GM12874 (cell line): ENCODE results near the gene FAAH.

Experiments
- CTCF ChIP-seq: IDR thresholded peaks from 2 replicates; pipeline ENCODE4 v1.5.1; 2011; ENCODE audit warnings: low read depth, mild to moderate bottlenecking, control low read depth, low read length, moderate library complexity; ENCODE audit not compliant: insufficient read depth

The FAAH gene

DNA sequence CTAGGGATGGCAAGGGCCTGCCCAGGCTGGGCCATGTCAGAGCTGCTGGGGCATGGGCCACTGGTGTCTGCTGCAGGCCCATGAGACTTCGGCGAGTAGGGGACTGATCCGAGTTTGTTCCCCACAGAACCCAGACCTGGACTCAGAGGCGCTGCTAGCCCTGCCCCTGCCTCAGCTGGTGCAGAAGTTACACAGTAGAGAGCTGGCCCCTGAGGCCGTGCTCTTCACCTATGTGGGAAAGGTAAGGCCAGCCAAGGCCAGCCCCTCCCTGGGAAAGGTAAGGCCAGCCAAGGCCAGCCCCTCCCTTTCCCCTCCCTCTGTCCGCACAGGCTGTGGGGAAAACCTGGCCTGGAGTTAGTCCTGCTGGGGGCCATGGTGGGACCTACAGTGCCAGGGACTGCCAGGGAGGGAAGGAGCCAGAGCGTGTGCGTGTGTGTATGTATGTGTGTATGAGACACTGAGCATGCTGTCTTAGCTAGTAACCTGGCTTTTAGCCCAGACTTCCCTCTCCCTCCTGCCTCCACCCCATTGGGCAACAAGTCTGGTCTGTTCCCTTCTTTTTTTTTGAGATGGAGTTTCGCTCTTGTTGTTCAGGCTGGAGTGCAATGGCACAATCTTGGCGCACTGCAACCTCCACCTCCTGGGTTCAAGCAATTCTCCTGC lies 8.0 kb downstream of the FAAH start:
- TF ChIP-seq CTCF, result no peak

- TF ChIP-seq CTCF, result no peak
These were observed 9.8 kb downstream of the FAAH start for GRCh38 chr1:46403916-46404315.

DNA sequence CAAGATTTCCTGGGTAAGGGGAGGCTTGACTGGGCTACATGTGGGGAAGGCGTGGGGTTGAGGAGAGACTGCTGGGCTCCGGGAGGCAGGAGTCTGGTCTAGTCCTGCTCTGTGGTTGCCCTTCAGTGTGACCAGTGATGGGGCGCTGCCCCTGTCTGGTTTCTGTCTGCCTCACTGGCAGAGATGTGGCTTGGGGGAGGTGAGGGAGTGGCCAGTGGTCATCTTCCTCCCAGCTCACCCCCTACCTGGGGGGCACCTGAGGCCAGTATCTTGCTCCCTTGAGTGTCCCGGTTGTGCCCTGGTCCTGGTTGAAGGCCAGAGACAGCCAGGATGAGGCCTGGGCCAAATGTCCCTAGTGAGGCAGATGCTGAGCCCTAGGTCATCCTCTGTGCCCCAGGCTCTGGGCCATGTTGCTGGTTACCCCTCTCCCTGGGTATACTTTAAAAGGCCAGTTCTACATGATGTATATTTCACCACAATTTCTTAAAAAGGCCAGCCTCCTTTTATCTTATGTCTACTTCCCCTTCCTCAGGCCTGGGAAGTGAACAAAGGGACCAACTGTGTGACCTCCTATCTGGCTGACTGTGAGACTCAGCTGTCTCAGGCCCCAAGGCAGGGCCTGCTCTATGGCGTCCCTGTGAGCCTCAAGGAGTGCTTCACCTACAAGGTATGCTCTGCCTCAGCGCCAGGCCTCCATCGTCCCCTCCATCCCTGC lies 10.5 kb downstream of the FAAH start:
- TF ChIP-seq CTCF, result no peak

DNA sequence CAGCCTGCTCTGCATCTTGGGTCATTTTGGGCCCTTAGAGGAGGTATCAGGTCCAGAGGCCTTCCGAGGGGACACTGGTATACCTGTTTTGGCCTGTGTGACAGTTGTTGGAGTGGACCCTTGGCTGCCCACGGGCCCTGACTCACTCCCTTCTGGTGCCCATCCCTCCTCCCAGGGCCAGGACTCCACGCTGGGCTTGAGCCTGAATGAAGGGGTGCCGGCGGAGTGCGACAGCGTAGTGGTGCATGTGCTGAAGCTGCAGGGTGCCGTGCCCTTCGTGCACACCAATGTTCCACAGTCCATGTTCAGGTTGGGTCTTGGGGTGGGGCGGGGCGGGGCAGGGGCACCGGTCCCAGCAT lies 11.1 kb downstream of the FAAH start:
- no peak for TF ChIP-seq CTCF

- no peak for TF ChIP-seq CTCF
These were observed 11.6 kb downstream of the FAAH start for GRCh38 chr1:46405724-46406123.

- no peak for TF ChIP-seq CTCF
These were observed 12.9 kb downstream of the FAAH start for GRCh38 chr1:46406881-46407608.

DNA sequence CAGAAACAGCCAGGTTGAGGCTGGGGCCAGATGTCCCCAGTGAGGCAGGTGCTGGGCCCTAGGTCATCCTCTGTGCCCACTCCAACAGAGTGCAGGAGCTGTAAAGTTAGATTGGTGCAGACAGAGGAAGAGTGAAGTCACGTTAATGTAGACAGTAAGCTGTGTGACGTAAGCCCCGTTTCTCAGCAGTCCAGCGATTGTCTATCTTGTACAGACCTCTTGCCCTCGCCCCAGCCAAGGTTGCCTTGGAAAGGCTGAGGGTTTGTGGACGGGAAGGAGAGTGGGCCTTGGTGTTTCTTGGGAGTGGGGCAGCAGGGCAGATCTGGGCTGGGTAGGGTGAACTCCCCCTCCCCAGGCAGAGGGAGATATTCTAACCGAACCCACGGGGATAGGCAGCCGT lies 13.5 kb downstream of the FAAH start:
- no peak for TF ChIP-seq CTCF
